HepG2 (cell line): ENCODE data around the gene SEMA3F. TPM values are rescaled to one million over a fixed set of nuclear protein-coding genes. Genes with fewer than 3 reads are reported as not detected.

Experiments
- KDM2A ChIP-seq: sonication (generic); formaldehyde crosslinking; IDR thresholded peaks from 2 replicates; pipeline ENCODE4 v1.4.0; 2020; ENCODE audit warnings: low read depth, missing genetic modification reagents, borderline replicate concordance
- NAIF1 ChIP-seq: sonication (generic); formaldehyde crosslinking; IDR thresholded peaks from 2 replicates; pipeline ENCODE4 v1.5.0; 2020; ENCODE audit warnings: mild to moderate bottlenecking, missing genetic modification reagents, borderline replicate concordance
- NCOA2 ChIP-seq: sonication (generic); formaldehyde crosslinking; IDR thresholded peaks from 2 replicates; pipeline ENCODE4 v1.8.0; 2022; ENCODE audit warnings: inconsistent platforms
- NONO ChIP-seq, 2 experiments: fragments of 450-650 bp in 1 of 2; sonication (generic) in 1 of 2; formaldehyde crosslinking in 1 of 2; IDR thresholded peaks in 1 of 2; conservative IDR thresholded peaks in 1 of 2; 2 replicates each; pipeline versions ENCODE4 v1.6.1 to v1.8.0; 2017 to 2022; ENCODE audit warnings: mild to moderate bottlenecking in 1 of 2, missing genetic modification reagents in 1 of 2, moderate library complexity in 1 of 2
- PPARG ChIP-seq: conservative IDR thresholded peaks from 2 replicates; pipeline ENCODE4 v1.6.1; 2016; ENCODE audit warnings: missing biosample characterization, missing genetic modification reagents
- THRA ChIP-seq: sonication (generic); formaldehyde crosslinking; IDR thresholded peaks from 2 replicates; pipeline ENCODE4 v1.4.0; 2020; ENCODE audit warnings: missing genetic modification reagents, borderline replicate concordance
- ZGPAT ChIP-seq: IDR thresholded peaks from 2 replicates; pipeline ENCODE4 v1.6.1; 2016; ENCODE audit warnings: mild to moderate bottlenecking
- ZNF263 ChIP-seq: sonication (generic); formaldehyde crosslinking; IDR thresholded peaks from 2 replicates; pipeline ENCODE4 v1.4.0; 2020; ENCODE audit warnings: missing genetic modification reagents
- ZNF331 ChIP-seq: sonication (generic); formaldehyde crosslinking; IDR thresholded peaks from 2 replicates; pipeline ENCODE4 v1.4.0; 2020; ENCODE audit warnings: missing genetic modification reagents
- ZNF800 ChIP-seq: sonication (generic); formaldehyde crosslinking; IDR thresholded peaks from 2 replicates; pipeline ENCODE4 v1.4.0; 2020; ENCODE audit warnings: missing genetic modification reagents
- polyA plus RNA-seq, 8 experiments: library from polyadenylated mRNA; depleted of rRNA in 3 of 8; stranded (reverse) in 7 of 8; unstranded in 1 of 8; fragments of >200 nt; fragmentation: Illumina TruSeq in 4 of 8; extraction: Trizol in 4 of 8; gene quantifications; 2 replicates each; pipeline versions ENCODE4 v1.2.1 to v1.2.3, GENCODE V29; 2011 to 2016; ENCODE audit warnings: low read depth in 4 of 8, missing spikeins in 1 of 8, mixed read lengths in 1 of 8; ENCODE audit not compliant: insufficient read depth in 1 of 8
- total RNA-seq, 5 experiments: library from RNA; depleted of rRNA; stranded (reverse); fragments of >200 nt; fragmentation: Illumina TruSeq; extraction: Trizol; gene quantifications; 2 replicates each; pipeline ENCODE4 v1.2.3, GENCODE V29; 2016; ENCODE audit warnings: low read depth in 1 of 5
- TF ChIP-seq, protein P1 (sequence below): sonication (generic); formaldehyde crosslinking; IDR thresholded peaks from 2 replicates; pipeline ENCODE4 v1.4.0; 2020; ENCODE audit warnings: missing genetic modification reagents, borderline replicate concordance
- TF ChIP-seq, protein P2 (sequence below): sonication (generic); formaldehyde crosslinking; IDR thresholded peaks from 2 replicates; pipeline ENCODE4 v1.9.0; 2022; ENCODE audit warnings: missing genetic modification reagents, mild to moderate bottlenecking, borderline replicate concordance
- TF ChIP-seq, protein P3 (sequence below): sonication (generic); formaldehyde crosslinking; IDR thresholded peaks from 2 replicates; pipeline ENCODE4 v1.4.0; 2020; ENCODE audit warnings: missing genetic modification reagents

The SEMA3F gene
- total and polyA plus RNA-seq, 2 of the 13 experiments (the other 11 are each of a cell fraction or from before 2014, with no cell fraction given): 7.6 to 17.2 TPM

GRCh38 chr3:50189274-50189673, 34.1 kb downstream of the SEMA3F start (continued):
- TF ChIP-seq ZGPAT (0 out of 2 replicates have a peak, but pooled peaks have one; percentile 43), NONO (IDR thresholded peaks at IDR 0.05) (no peak), NONO (CRISPR knock-in tag; conservative IDR thresholded peaks at IDR 0.05) (0 out of 2 replicates have a peak, but pooled peaks have one; percentile 21), THRA (CRISPR knock-in tag) (peak; percentile 66; the same call in 1 of the 2 replicates), ZNF331 (CRISPR knock-in tag) (0 out of 2 replicates have a peak, but pooled peaks have one; percentile 27), ZNF263 (peak; percentile 58; the same call in 1 of the 2 replicates), NCOA2 (peak; percentile 41; the same call in 1 of the 2 replicates), PPARG (CRISPR knock-in tag) (peak; percentile 61; the same call in 1 of the 2 replicates), ZNF800 (CRISPR knock-in tag) (peak; percentile 56; the same call in 1 of the 2 replicates), NAIF1 (no peak), KDM2A (CRISPR knock-in tag) (peak; percentile 81)
- TF ChIP-seq, protein P1, sequence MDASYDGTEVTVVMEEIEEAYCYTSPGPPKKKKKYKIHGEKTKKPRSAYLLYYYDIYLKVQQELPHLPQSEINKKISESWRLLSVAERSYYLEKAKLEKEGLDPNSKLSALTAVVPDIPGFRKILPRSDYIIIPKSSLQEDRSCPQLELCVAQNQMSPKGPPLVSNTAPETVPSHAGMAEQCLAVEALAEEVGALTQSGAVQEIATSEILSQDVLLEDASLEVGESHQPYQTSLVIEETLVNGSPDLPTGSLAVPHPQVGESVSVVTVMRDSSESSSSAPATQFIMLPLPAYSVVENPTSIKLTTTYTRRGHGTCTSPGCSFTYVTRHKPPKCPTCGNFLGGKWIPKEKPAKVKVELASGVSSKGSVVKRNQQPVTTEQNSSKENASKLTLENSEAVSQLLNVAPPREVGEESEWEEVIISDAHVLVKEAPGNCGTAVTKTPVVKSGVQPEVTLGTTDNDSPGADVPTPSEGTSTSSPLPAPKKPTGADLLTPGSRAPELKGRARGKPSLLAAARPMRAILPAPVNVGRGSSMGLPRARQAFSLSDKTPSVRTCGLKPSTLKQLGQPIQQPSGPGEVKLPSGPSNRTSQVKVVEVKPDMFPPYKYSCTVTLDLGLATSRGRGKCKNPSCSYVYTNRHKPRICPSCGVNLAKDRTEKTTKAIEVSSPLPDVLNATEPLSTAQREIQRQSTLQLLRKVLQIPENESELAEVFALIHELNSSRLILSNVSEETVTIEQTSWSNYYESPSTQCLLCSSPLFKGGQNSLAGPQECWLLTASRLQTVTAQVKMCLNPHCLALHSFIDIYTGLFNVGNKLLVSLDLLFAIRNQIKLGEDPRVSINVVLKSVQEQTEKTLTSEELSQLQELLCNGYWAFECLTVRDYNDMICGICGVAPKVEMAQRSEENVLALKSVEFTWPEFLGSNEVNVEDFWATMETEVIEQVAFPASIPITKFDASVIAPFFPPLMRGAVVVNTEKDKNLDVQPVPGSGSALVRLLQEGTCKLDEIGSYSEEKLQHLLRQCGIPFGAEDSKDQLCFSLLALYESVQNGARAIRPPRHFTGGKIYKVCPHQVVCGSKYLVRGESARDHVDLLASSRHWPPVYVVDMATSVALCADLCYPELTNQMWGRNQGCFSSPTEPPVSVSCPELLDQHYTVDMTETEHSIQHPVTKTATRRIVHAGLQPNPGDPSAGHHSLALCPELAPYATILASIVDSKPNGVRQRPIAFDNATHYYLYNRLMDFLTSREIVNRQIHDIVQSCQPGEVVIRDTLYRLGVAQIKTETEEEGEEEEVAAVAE (CRISPR knock-in tag): no peak
- TF ChIP-seq, protein P2, sequence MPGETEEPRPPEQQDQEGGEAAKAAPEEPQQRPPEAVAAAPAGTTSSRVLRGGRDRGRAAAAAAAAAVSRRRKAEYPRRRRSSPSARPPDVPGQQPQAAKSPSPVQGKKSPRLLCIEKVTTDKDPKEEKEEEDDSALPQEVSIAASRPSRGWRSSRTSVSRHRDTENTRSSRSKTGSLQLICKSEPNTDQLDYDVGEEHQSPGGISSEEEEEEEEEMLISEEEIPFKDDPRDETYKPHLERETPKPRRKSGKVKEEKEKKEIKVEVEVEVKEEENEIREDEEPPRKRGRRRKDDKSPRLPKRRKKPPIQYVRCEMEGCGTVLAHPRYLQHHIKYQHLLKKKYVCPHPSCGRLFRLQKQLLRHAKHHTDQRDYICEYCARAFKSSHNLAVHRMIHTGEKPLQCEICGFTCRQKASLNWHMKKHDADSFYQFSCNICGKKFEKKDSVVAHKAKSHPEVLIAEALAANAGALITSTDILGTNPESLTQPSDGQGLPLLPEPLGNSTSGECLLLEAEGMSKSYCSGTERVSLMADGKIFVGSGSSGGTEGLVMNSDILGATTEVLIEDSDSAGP (CRISPR knock-in tag): peak; percentile 24; the same call in 1 of the 2 replicates
- TF ChIP-seq, protein P3, sequence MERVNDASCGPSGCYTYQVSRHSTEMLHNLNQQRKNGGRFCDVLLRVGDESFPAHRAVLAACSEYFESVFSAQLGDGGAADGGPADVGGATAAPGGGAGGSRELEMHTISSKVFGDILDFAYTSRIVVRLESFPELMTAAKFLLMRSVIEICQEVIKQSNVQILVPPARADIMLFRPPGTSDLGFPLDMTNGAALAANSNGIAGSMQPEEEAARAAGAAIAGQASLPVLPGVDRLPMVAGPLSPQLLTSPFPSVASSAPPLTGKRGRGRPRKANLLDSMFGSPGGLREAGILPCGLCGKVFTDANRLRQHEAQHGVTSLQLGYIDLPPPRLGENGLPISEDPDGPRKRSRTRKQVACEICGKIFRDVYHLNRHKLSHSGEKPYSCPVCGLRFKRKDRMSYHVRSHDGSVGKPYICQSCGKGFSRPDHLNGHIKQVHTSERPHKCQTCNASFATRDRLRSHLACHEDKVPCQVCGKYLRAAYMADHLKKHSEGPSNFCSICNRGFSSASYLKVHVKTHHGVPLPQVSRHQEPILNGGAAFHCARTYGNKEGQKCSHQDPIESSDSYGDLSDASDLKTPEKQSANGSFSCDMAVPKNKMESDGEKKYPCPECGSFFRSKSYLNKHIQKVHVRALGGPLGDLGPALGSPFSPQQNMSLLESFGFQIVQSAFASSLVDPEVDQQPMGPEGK: peak; percentile 44; the same call in 1 of the 2 replicates
